Measurements from ENCODE around the gene MGMT. TPM values are rescaled to one million over a fixed set of nuclear protein-coding genes. Genes with fewer than 3 reads are reported as not detected.

The MGMT gene
- total RNA-seq, 1 experiment from 2014 or later = 21.1 TPM

GRCh38 chr10:129579228-129579627, 112.2 kb downstream of the MGMT start:
- Histone ChIP-seq H3K36me3 (no peaks in the 10 kb centered on the region), H3K9me3 (no peaks in the 10 kb centered on the region), H3K4me3 (no peak overlapping the region), H3K27me3 (no peaks in the 10 kb centered on the region)
- no peak for DNase-seq

GRCh38 chr10:129580010-129580409, 113.0 kb downstream of the MGMT start:
- no peaks in the 10 kb centered on the region for H3K9me3 ChIP-seq
- no peak for DNase-seq
- H3K27me3 ChIP-seq = no peaks in the 10 kb centered on the region
- no peak overlapping the region for H3K4me3 ChIP-seq
- no peaks in the 10 kb centered on the region for H3K36me3 ChIP-seq

GRCh38 chr10:129580901-129581300, 113.9 kb downstream of the MGMT start:
- Histone ChIP-seq H3K27me3 (no peaks in the 10 kb centered on the region), H3K36me3 (no peaks in the 10 kb centered on the region), H3K4me3 (no peak overlapping the region), H3K9me3 (no peaks in the 10 kb centered on the region)
- DNase-seq = no peak

- no peaks in the 10 kb centered on the region for H3K27me3 ChIP-seq
- H3K9me3 ChIP-seq = no peaks in the 10 kb centered on the region; the same call in 1 of the 2 replicates
- no peak overlapping the region for H3K4me3 ChIP-seq
- H3K36me3 ChIP-seq = no peaks in the 10 kb centered on the region
- no peak for DNase-seq
These were observed 114.9 kb downstream of the MGMT start for GRCh38 chr10:129581827-129582411.

DNA sequence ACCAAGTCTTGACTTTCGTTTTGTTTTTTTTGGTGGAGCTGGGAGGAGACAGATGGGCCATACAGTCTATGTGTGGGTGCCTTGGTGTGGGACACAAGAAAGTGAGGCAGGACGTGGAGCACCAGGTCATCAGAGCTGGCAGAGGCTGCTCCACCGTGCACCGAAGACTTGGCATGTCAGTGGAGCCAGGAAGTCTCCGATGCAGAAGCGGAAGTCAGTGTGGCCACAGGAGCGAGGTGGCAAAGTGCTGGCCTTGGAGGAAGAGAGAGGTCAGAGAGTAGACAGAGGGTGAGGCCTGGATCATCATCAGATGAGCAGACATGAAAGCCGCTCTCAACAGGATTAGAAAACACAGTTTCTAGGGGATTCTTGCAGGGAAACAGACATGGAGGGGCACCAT, 116.8 kb downstream of the MGMT start:
- Histone ChIP-seq H3K36me3 (no peaks in the 10 kb centered on the region), H3K9me3 (peaks cover 10% of the 10 kb centered on the region), H3K27me3 (no peaks in the 10 kb centered on the region), H3K4me3 (no peak overlapping the region)
- DNase-seq = no peak

- Histone ChIP-seq H3K36me3 (no peaks in the 10 kb centered on the region), H3K9me3 (peaks cover 10% of the 10 kb centered on the region), H3K27me3 (no peaks in the 10 kb centered on the region), H3K4me3 (no peak overlapping the region)
- no peak for DNase-seq
These were observed 119.9 kb downstream of the MGMT start for GRCh38 chr10:129586898-129587443.

DNA sequence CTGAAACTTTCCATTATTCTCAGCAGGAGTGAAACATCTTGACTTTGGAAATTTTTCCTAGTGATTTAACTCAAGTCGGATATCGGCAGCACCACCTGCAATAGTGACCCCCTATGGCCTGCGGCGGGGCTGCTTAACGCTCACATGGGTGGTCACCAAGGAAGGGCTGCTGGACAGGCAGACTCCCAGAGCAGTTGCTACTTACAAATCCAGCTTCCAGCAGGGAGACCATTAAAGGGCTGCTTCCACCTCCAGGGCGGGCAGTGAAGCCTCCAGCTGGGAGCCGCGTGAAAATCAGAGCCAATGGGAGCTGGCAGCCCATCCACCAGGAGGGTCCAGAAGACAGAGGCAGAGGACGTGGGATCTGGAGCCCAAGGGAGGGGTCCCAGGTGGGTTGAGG, 122.5 kb downstream of the MGMT start:
- no peaks in the 10 kb centered on the region for H3K36me3 ChIP-seq

DNA sequence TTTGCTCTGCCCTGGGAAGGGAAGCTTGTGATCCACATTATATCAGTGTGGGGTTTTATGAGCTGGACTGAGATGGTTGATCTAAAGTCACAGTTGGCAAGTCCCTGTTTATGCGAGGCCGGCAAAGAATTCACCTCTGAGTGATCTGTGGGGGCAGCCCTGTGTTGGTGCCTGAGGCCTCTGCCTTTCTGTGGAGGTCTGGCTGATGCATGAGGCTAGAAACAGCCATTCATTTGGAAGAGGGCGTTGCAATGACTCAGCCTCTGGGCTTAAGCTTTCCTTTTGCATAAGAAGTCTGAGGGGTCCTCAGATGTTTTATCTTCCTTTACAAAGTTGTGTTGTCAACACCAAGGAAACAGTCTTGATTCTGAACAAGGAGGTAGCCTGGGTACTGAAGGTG, 126.9 kb downstream of the MGMT start:
- H3K9me3 ChIP-seq = no peaks in the 10 kb centered on the region
- H3K4me3 ChIP-seq = no peak overlapping the region
- DNase-seq = peak; percentile 9
- H3K36me3 ChIP-seq = no peaks in the 10 kb centered on the region
- H3K27me3 ChIP-seq = no peaks in the 10 kb centered on the region

More for the DNA sequence above, 122.5 kb downstream of the MGMT start:
- Histone ChIP-seq H3K9me3 (peaks cover 10% of the 10 kb centered on the region), H3K4me3 (no peak overlapping the region), H3K27me3 (no peaks in the 10 kb centered on the region)
- no peak for DNase-seq

GRCh38 chr10:129594811-129595210, 127.8 kb downstream of the MGMT start:
- no peak for DNase-seq
- no peaks in the 10 kb centered on the region for H3K36me3 ChIP-seq
- no peaks in the 10 kb centered on the region for H3K9me3 ChIP-seq

GRCh38 chr10:129598413-129598812, 131.4 kb downstream of the MGMT start:
- Histone ChIP-seq H3K27me3 (no peaks in the 10 kb centered on the region), H3K4me3 (no peak overlapping the region), H3K36me3 (no peaks in the 10 kb centered on the region), H3K9me3 (no peaks in the 10 kb centered on the region)
- DNase-seq = no peak

More at GRCh38 chr10:129594811-129595210, 127.8 kb downstream of the MGMT start:
- Histone ChIP-seq H3K4me3 (no peak overlapping the region), H3K27me3 (no peaks in the 10 kb centered on the region)

- no peak for DNase-seq
- Histone ChIP-seq H3K9me3 (no peaks in the 10 kb centered on the region), H3K27me3 (no peaks in the 10 kb centered on the region), H3K36me3 (no peaks in the 10 kb centered on the region), H3K4me3 (no peak overlapping the region)
These were observed 132.1 kb downstream of the MGMT start for GRCh38 chr10:129599160-129599559.

- no peaks in the 10 kb centered on the region for H3K27me3 ChIP-seq
- DNase-seq = no peak
- H3K9me3 ChIP-seq = no peaks in the 10 kb centered on the region
- H3K4me3 ChIP-seq = no peak overlapping the region
- no peaks in the 10 kb centered on the region for H3K36me3 ChIP-seq
These were observed 134.7 kb downstream of the MGMT start for GRCh38 chr10:129601737-129602136.

GRCh38 chr10:129602938-129603535, 136.0 kb downstream of the MGMT start:
- no peaks in the 10 kb centered on the region for H3K27me3 ChIP-seq
- no peaks in the 10 kb centered on the region for H3K9me3 ChIP-seq
- no peaks in the 10 kb centered on the region for H3K36me3 ChIP-seq
- no peak for DNase-seq
- no peak overlapping the region for H3K4me3 ChIP-seq

GRCh38 chr10:129604333-129605032, 137.4 kb downstream of the MGMT start:
- Histone ChIP-seq H3K27me3 (no peaks in the 10 kb centered on the region), H3K4me3 (no peak overlapping the region), H3K9me3 (no peaks in the 10 kb centered on the region), H3K36me3 (no peaks in the 10 kb centered on the region)
- DNase-seq = no peak

DNA sequence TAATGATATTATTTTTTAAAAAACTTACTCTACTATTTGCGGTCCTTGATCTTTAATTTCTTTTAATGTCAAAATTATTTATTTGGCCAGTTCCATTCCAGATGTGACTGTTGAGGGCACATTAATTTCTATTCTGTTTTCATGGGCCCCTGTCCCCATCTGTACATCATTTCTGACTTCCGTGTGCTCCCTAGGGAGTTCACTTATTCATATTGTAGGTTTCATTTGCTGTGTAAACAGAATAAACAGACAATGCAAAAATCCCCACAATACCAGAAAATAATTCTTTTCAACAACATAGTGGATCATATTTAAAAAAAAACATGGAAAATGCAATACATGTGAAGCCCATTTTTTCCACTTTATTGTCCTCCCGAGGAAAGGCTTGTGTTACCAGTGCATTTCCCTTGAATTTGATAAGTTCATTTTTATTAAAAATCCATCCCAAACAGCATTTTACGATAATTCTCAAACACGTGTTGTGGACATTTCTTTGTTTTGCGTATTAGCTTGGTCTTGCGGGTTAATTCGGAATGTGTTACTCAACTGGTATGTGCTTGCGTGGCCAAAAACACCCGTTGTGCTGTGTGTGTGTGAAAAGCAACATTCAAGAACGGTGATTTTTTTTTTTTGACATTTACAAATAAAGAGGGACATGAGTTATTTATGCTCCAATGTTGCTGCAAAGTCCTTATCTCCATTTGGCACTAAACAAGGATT, 138.4 kb downstream of the MGMT start:
- Histone ChIP-seq H3K4me3 (no peak overlapping the region), H3K36me3 (no peaks in the 10 kb centered on the region), H3K27me3 (no peaks in the 10 kb centered on the region), H3K9me3 (no peaks in the 10 kb centered on the region)
- DNase-seq = no peak

- Histone ChIP-seq H3K4me3 (no peak overlapping the region), H3K36me3 (no peaks in the 10 kb centered on the region), H3K9me3 (no peaks in the 10 kb centered on the region), H3K27me3 (no peaks in the 10 kb centered on the region)
- no peak for DNase-seq
These were observed 139.0 kb downstream of the MGMT start for GRCh38 chr10:129605986-129606518.

DNA sequence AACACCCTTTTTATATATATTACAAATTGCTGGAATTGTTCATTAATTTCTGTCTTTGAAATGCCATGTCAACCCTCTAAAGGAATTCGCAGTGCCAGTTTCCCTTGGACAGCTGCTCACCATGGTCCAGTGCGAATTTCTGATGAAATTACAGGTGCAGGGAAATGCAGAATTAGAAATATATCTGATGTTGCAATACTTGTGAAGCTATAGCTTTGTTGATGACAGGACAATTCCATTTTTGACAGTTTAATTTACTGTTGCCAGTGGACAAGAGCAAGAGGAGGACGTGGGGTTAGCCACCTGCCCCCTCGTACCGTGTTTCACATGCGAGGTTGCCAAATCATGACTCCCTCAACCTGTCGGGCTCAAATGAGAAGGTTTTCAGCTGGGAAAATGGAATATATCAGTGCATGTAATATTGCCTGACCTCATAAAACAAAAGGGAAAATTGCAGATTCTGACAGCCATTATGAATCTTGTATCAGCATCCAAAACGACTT, 140.6 kb downstream of the MGMT start:
- Histone ChIP-seq H3K9me3 (no peaks in the 10 kb centered on the region), H3K36me3 (no peaks in the 10 kb centered on the region)
- no peak for DNase-seq

More for the DNA sequence above, 140.6 kb downstream of the MGMT start:
- H3K4me3 ChIP-seq = no peak overlapping the region
- no peaks in the 10 kb centered on the region for H3K27me3 ChIP-seq

Measured in MG63 (cell line).